Suppressor macrophage treated with lipopolysaccharide for 4 hours (primary cell): ENCODE measurements around the gene ADCY3.

ENCODE experiments used
- DNase-seq: peaks from one replicate; pipeline ENCODE4 v3.0.0-alpha.2; 2020

Gene ADCY3

DNA sequence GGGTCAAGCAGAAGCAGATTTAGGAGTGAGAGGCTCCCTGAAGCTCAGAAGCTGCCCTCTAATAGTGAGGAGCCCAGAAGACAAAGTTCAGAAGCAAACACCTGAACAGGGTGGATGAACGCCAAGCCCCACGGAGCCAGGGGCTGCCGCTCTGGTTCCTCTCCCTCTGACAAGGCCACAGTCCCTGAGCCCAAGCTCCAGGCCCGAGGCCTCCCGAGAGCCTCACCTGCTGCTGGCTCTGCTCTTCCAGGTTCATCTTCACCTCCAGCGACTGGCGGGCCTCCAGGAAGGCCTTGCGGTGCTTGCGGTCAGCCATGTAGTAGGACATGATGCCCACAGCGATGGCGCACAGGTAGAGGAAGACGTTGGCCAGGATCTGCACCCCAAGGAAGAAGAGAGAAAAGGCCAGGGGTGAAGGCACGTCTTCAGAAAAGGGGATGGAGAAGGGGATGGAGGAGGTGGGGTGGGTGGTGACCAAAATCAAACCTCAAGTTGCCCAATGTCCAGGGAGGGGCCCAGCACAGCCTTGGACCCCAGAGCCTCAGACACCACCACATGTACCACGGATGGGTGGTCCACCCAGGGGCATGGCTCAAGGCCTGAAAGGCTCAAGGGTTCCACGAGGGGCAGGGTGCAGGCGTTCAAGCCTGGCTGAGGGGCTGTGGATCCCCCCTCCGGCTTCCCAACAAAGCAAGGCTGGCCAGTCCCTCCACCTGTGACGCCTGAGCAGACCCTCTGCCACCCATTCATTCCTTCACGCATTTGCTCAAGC, 47.5 kb downstream of the ADCY3 start:
- DNase-seq: no peak

DNA sequence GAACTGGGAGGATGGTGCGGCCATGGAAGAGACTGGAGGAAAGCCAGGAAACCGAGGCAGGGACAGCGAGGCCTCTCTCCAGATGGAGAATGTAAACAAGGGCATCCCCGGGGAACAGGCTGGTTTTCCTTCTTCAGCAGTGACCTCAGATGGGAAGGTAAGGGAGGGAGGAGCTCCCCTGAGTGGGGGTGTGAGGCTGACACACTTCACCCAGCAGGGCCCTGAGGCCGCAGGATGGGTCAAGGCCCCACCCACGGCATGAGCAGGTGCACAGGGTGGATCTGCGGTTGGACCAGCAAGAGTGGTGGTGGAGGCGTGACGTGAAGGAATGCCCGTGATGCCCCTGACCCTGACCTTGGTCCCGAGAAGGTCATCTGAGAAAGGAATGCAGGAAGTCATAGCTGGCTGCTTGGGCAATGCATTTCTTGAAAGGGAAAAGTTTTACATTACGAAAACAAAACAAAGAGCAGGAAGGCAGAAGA, 48.1 kb downstream of the ADCY3 start:
- DNase-seq: no peak

DNA sequence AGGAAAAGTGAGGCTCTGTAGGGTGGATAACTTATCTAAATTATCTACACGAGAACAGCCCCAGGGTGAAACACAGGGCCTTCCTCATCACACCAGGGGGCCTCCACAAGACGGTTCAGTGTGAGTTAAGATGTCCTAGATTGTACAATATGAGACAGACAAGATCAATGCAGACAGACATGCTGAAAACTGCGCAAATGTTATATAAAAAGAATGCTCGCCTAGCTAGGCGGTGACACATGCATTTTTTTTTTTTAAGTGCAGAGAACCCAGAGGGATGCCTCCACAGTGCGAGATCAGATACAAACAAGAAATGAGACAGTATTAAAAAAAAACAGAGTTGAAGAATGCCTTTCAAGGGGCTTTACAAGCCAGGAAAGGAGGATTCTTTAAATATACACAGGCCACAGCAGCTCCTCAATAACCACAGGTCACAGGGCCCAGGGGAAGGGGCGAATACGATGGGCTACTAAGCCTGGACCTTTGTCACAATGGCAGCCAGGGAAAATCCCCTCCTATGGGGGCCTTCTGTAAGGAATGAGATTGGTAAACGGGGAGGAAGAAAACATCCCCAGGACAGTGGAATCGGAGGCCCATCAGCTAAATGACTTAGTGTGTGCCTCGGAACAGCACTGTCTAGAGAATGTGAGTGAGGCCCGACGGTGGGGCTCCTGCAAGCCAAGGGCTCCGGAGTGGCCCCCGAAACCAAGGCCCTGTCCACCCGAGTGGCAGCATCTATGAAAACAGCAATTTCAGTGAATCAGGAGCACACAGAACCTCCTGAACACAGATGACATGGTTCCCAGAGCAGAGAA, 48.9 kb downstream of the ADCY3 start:
- no peak for DNase-seq

DNA sequence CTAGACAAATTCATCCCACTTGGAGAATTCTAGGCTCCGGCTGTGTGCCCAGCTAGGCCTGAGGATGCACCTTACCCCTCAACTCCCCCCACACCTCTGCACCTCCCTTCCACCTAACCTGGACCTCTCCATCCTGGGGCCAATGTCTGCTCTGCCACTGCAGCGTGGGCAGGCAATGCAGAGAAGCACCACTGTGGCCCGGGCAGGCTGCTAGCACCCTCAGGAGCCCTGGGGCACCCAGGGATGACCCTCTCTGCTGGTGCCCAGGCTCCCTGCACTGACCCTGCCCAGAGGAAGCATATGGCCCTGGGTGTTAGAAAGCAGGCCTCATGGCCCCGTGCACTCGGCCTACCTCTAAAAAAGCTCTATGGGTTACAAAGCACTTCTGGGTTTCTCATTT, 49.6 kb downstream of the ADCY3 start:
- DNase-seq: no peak

DNA sequence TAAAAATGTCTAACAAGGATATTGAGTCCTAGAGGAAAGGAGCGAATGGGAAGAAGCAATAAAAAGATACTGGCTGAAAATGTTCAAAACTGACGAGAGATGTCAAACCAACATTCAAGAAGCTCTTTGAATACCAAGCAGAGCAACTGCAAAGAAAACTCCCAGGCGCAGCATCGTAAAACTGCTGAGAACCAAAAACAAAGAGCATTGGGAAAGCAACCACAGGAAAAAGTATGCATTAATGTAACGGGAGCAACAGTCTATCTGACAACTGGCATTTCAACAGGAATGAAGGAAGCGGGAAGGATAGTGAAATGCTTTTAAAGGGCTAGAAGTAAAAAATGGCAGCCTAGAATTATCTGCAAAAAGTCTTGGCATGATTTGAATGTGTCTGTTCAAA, 53.1 kb downstream of the ADCY3 start:
- no peak for DNase-seq

DNA sequence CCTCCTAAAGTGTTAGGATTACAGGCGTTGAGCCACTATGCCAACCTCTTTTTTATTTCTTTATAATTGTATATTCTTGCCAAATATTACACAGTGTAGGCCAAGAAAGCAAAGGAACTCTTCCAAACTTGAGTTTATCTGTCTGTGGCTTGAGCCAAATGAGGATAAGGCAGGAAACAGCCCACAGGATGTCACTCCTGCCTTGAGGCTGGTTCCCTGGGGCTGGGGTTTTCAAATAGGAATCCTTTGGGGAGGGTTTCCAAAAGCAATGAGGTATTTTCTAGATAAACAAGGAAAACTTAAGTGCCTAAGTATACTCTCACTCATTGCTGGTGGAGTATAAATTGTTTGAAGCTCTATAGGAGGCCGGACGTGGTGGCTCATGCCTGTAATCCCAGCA, 56.4 kb downstream of the ADCY3 start:
- DNase-seq: no peak

DNA sequence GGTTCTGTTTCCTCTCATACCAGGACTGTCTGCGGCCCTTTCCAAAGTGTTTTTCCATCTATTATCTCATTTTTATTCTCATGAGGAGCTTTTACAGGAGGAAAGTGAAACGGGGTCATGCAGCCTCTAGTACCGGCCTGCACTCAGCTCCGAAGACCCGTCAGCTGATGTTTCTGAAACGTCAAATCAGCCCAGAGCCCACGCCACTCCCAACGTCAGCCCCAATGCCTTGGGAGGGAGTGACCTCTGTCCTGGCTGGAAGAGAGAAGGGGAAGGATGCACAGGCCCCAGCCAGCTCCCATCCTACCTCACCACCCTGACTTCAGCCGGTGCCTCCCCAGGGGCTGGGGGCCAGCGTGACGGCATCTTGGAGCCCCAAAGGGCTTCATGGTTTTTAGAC, 58.5 kb downstream of the ADCY3 start:
- no peak for DNase-seq

DNA sequence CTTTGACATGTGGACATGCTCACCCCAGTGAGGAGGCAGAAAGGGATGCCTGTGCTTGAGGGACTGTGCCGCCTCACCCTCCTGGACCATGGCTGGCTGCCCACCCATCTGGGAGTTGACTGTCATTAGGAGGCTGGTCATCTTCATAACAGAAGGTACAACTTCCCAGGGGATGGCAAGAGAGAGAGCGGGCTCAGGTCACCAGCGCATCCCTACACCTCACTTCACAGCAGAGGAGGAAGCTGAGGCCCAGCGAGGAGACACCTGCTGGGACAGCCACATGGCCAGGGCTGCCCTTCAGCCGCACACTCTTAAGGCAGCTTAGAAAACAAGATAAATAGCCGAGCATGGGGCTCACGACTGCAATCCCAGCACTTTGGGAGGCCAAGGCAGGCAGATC, 59.4 kb downstream of the ADCY3 start:
- DNase-seq: no peak

DNA sequence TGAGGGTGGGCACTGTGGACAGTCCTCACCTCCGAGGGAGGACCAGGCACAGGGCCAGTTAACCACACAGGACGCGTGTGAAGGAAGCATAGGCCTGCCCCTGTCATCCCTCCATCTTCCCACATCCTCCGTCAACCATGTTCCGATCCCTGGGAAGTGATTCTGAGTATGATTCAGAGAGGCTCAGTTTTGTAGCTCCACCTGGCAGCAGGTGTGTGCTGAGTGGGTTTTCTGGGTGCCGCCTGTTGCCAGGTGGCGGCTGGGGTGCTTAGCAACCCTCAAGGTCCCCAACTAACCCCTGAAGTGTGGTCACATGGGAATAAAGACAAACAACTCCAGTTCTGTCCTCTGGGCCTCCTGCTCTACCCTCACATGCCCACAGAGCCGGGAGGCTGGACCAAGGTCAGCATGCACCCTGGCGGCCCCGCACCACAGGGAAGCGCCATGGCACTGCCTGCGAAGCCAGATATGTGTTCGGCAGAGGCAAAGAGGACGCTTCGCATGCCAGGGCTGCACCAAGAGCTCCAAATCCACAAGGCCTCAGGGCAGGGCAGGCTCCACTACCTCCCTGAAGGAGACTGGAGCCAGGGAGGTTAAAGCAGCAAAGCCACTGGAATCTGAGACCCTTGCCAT, 60.0 kb downstream of the ADCY3 start:
- no peak for DNase-seq

DNA sequence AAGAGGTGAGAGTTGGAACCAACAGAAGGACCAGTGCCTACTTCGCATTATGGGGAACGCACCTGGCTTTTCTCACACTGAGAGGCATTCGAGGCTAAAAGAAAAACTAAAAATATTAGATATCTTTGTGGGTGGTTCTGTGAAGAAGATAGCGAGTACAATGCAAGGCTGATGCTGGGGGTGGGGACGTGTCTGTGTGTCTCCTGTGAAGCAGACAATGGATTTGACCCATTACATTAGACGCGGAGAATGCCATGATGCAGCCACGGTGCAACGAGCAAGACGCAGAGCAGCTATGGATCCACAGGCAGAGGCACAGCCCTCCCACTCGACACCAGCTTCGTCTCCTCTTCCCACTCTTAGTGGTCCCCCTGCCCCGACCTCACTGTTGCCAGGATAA, 61.0 kb downstream of the ADCY3 start:
- no peak for DNase-seq

DNA sequence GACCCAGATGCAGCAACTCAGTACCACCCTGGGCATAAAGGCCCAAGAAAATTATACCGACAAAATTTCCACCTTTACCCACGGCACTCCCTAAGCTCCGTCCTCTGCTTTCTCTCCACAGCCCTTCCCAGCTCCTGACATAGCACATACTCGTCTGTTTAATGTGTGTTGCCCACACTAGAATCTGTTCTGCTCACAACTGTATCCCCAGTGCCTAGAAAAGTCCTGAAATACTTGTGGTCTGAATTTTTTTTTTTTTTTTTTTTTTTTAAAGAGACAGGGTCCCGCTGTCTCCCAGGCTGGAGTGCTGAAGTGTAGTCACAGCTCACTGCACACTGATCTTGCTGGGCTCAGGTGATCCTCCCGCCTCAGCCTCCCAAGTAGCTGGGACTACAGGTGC, 62.3 kb downstream of the ADCY3 start:
- no peak for DNase-seq

DNA sequence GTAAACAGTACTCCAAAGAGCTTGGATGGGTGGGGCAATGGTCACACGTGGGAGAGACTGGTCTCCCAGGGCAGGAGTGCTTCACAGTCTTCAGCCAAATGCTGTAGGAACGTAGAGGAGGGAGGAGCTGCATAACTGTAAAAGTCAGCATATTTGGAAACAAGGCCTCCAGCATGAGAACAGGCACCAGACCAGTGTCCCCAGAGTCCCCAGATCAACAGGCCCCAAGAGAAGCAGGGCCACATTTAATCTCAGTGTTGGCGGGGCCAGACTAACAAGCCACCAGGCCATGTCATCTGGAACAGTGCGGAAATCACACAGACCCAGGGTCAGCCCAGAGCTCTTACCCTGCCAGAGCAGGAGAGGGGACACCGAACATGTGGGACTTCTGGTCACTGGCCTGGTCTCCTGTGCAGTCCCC, 63.2 kb downstream of the ADCY3 start:
- DNase-seq: no peak

DNA sequence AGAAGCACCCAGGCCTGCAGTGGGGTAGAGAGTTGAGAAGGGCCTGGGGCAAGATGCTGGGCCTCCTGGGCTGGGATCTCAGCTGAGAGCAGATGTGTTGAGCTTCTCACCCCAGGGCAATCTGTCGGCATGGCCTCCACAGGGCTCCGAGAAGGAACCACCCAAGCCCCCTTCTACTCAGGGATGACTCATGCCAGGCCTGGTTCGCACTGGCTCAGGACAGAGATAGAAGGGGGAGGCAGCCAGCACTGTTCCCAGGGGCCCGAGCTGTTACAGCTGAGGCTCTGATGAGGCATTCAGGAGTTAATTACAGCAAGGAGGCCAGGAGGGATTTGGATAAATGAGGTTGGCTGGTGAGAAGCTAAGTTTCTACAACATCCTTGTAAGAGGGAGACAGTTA, 64.3 kb downstream of the ADCY3 start:
- no peak for DNase-seq

DNA sequence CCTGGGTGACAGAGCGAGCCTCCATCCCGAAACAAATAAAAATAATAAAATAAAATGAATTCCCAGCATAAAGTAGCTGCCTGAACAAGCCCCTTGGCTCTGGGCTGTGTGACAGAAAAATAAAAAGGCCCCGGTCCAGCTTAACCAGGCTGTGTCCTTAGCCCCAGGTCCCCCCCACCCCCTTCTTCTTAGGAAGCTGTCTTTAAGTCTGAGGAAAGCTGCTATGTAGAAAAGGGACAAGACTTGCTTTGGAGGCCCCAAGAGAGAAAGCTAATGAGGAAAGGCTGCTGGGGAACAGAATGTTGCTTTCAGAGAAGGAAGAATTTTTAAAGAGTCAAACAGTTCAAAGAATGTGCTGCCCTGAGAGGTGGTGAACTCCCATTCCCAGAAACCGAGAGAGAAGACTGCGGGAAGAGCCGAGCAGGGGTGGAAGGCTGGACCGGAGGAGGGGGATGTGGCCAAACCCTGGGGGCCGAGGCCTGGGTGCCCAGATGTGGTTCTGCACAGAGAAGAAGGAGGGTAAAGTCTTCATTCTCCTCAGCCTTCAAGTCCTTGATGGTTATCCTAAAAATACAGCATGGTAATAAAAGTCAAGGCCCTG, 64.9 kb downstream of the ADCY3 start:
- DNase-seq: no peak

DNA sequence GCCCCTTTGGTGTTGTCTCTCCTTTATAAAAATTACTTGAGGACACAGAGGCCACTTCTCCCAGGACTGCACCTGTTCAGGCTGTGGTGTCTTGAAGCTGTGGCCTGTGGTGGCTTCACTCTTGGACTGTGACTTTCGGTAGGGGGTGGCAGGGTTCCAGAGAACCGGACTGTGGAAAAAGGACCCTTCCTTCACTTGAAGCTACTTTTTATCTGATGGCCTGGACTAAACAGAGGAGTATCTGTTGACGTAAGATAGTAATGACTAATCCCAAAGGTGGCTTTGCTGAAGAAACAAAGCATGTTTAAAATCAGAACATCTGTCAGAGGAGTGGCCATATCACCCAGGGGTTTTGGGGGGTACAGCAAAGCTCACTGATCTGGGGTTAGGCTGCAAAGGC, 66.0 kb downstream of the ADCY3 start:
- no peak for DNase-seq

DNA sequence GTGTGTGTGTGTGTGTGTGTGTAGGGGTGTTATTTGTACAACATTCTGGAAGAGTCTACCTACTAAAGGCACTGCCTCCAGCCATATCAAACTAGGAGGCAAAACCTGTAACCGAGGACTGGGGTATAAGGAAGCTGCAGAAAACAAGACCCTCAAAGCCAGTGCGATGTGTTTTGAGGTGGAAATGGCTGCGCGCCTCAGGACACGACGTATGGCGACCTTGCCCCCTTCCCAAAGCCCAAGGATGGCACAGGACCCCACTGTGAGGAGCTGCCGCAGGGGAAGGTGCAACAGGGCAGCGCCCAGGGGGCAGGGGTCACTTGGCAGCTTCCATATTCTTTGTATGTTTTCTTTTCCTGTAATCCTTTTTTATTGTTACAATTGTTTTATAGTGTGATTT, 67.0 kb downstream of the ADCY3 start:
- DNase-seq: no peak

DNA sequence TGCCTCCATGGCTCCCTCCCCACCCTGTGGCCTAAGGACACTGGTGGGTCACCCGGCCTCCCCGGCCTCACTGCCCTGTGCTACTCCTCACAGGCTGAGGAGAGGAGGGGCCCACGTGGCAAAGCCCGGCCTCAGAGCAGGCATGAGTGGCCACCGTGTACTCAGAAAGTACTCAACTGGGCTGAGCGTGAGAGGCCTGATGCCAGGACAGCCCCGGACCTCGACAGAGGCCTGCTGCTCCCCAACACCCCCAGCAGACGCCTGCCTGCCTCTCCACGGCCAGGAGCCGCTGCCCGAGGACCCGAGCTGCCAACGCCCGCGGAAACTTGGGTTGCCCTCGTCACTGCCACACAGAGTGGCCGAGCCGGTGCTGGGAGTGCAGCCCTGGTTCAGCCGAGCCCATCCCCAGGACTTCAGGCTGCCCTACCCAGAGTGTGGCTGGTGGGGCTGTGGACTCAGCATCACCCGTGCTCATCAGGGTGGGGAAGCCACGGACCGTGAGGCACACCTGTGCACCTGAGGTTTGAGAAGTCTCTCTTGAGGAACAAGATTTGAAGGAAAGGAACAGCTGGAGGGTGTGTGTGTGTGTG, 67.5 kb downstream of the ADCY3 start:
- DNase-seq: no peak

DNA sequence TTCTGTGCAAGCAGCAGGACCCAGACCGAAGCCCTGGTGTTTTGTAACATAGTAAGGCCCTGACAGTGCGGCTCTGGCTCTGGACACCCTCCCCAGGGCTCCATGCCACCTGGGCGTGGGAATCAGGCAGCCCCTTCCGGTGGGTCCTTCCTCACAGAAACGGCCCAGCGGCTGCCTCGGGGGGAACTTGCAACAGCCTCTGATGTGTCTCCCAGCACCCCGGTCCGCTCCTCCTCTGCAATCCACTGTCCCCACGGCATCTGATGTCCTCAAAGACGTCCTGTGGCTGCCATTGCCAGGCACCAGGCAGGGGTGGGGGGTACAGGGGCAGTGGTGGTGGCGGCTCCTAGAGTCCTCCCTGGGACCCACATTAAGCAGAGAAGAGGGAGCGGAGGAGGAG, 68.0 kb downstream of the ADCY3 start:
- DNase-seq: no peak

DNA sequence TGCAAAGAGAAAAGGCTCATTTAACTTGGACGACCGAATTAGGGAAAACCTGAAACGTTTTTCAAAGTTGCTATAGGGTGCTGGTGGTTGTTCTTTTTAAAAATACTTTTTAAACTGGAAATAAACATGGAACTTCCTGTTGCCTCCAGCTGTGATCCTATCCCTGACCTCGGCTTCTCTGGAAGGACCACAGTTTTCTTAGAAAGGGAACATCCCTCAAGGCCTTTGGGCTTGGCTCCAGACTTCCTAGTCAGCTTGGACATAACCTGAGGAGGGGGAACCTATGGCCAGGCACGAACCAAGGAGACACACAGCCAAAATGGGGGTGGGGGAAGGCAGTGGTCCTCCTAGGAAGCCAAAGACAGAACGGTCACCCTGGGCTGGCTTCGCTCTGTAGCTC, 69.1 kb downstream of the ADCY3 start:
- no peak for DNase-seq

DNA sequence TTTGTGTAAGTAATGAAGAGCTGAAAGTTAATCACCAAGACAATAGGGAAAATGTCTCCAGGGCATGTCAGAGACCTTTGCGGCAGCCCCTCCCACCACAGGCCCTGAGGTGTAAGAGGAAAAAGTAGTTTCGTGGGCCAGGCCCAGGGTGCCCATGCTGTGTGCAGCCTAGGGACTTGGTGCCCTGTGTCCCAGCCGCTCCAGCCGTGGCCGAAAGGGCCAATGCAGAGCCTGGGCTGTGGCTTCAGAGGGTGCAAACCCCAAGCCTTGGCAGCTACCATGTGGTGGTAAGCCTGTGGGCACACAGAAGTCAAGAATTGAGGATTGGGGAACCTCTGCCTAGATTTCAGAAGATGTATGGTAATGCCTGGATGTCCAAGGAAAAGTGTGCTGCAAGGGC, 74.3 kb downstream of the ADCY3 start:
- no peak for DNase-seq

DNA sequence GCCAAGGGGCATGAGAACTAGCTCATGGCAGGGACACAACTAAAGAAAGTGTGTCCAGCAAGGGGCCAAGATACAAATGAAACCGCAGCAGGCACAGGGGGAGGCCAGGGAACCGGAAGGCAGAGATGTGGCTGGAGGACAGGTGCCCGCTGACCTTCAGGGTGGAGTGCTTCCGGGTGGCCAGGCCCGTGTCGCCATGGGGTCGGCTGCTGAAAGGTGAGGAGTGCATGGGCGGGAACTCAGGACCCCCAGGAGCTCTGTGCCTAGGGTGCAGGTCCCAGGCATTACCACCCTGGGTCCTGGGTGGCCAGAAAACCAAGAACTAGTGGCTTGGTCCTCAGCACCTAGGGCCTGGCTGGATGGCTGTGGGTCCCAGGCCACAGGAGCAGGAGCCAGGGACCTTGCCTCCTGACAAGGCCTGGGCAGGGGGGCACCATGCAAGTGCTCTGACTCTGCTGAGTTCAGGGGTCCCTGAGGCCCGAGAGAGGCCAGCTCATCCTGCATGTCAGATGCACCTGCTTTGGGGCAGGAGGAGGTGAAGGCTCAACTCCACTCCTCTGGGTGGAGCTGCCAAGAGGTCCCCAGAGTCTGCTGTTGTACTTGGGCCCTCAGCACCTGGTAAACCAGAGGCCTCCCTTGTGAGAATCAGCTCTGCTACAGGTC, 75.9 kb downstream of the ADCY3 start:
- DNase-seq: no peak

DNA sequence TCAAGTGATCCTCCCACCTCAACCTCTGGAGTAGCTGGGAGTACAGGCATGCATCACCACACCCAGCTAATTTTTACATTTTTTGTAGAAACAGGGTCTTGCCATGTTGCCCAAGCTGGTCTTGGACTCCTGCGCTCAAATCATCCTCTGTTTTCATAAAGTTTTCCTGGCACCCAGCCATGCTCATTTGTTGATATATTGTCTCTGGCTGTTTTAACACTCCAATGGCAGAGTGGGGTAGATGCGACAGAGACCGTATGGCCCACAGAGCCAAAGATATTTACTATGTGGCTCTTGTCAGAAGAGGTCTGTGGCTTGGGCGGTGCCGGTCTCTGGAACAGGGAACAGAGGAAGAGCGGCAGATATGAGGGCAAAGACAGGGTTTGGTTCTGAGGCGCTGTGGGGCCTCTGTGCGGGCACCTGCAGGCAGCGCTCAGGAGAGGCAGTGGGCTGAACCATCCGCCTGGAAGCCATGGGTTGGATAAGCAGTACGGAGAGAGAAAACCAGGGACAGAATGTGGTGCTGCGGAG, 76.6 kb downstream of the ADCY3 start:
- no peak for DNase-seq
